HCT116 (cell line): ENCODE results near the gene PTRHD1. TPM values are rescaled to one million over a fixed set of nuclear protein-coding genes. Genes with fewer than 3 reads are reported as not detected.

Source experiments
- ATAC-seq: fragments of 200-7000 bp; cut with Tn5 transposase; 2 replicates; pipeline ENCODE4 v1.9.1; 2020; ENCODE audit warnings: mild to moderate bottlenecking, moderate library complexity
- BruUV-seq: library from RNA; stranded (reverse); fragments of 400-500 nt; replicated peaks from 2 replicates; lab custom pipeline; 2021; lab: Mats Ljungman, UMichigan
- CTCF ChIA-PET: fragments of 300-600 bp; sonication (Branson Sonifier 250); formaldehyde crosslinking; loops from one replicate; lab custom pipeline; 2021; ENCODE audit warnings: antibody characterized with exemption; lab: Charles Lee
- POLR2A ChIA-PET: fragments of 300-600, 350-600 bp; sonication (Branson Sonifier 250); formaldehyde crosslinking; loops from one replicate; lab custom pipeline; 2021; ENCODE audit warnings: antibody characterized with exemption; lab: Charles Lee
- RAD21 ChIA-PET, 2 experiments: fragments of 300-600 bp; sonication (Branson Sonifier 250); formaldehyde crosslinking; loops; one replicate each; lab custom pipeline; 2023; ENCODE audit warnings: low total read pairs in 2 of 2; ENCODE audit not compliant: uncharacterized antibody in 2 of 2, unreplicated experiment in 2 of 2, low non-redundant PET in 1 of 2; lab: Charles Lee
- DNase-seq: peaks from one replicate; pipeline ENCODE4 v3.0.0-alpha.2; 2010; ENCODE audit warnings: low read depth, low spot score
- H2AFZ ChIP-seq: fragments of 200-600 bp; shearing (Covaris generic), sonication (generic); 2 replicates; pipeline ENCODE4 v1.6.1; 2017; ENCODE audit warnings: low read depth, mixed run types, mixed read lengths, antibody characterized with exemption, low read length; ENCODE audit not compliant: poor library complexity, severe bottlenecking
- H3K27ac ChIP-seq: 2 replicates; pipeline ENCODE4 v1.5.1; 2012; ENCODE audit warnings: low read depth, low read length
- H3K27me3 ChIP-seq: fragments of 200-600 bp; sonication (generic); 2 replicates; pipeline ENCODE4 v1.6.1; 2016; ENCODE audit warnings: mixed run types, low read length, mixed read lengths; ENCODE audit not compliant: insufficient read depth
- H3K36me3 ChIP-seq, 2 experiments: fragments of 200-500 bp in 1 of 2; fragments of 200-600 bp in 1 of 2; sonication (Bioruptor generic) in 1 of 2; sonication (generic) in 1 of 2; 2 replicates each; pipeline versions ENCODE4 v1.5.1 to v1.6.1; 2014 to 2016; ENCODE audit warnings: low read length in 2 of 2, inconsistent platforms in 1 of 2, mixed read lengths in 1 of 2, mixed run types in 1 of 2; ENCODE audit not compliant: insufficient read depth in 2 of 2, control insufficient read depth in 1 of 2
- H3K4me1 ChIP-seq, 2 experiments: fragments of 200-600 bp in 1 of 2; sonication (generic) in 1 of 2; 2 replicates each; pipeline versions ENCODE4 v1.5.1 to v1.6.1; 2012 to 2017; ENCODE audit warnings: low read length in 2 of 2, inconsistent platforms in 1 of 2, mild to moderate bottlenecking in 1 of 2, mixed read lengths in 1 of 2, mixed run types in 1 of 2, moderate library complexity in 1 of 2; ENCODE audit not compliant: insufficient read depth in 2 of 2, control insufficient read depth in 1 of 2
- H3K4me2 ChIP-seq: fragments of 200-600 bp; sonication (generic); 2 replicates; pipeline ENCODE4 v1.6.1; 2017; ENCODE audit warnings: mixed run types, low read length, mixed read lengths
- H3K4me3 ChIP-seq, 2 experiments: fragments of 200-600 bp in 1 of 2; sonication (generic) in 1 of 2; replicated peaks in 1 of 2; 2 replicates each; pipeline ENCODE4 v1.5.1; 2011 to 2016; ENCODE audit warnings: low read length in 2 of 2, control low read depth in 1 of 2, low read depth in 1 of 2, mild to moderate bottlenecking in 1 of 2, mixed read lengths in 1 of 2, mixed run types in 1 of 2
- H3K79me2 ChIP-seq: fragments of 200-600 bp; sonication (generic); 2 replicates; pipeline ENCODE4 v1.6.1; 2017; ENCODE audit warnings: mild to moderate bottlenecking, mixed run types, low read length, moderate library complexity, mixed read lengths; ENCODE audit not compliant: insufficient read depth
- H3K9ac ChIP-seq: fragments of 200-600 bp; sonication (generic); 2 replicates; pipeline ENCODE4 v1.6.1; 2016; ENCODE audit warnings: low read length, mixed read lengths
- H3K9me2 ChIP-seq: fragments of 200-600 bp; sonication (generic), shearing (Covaris generic); 2 replicates; pipeline ENCODE4 v1.6.1; 2017; ENCODE audit warnings: mixed run types, mild to moderate bottlenecking, moderate library complexity; ENCODE audit not compliant: insufficient read depth
- H3K9me3 ChIP-seq, 2 experiments: fragments of 200-500 bp in 1 of 2; fragments of 200-600 bp in 1 of 2; sonication (Bioruptor generic) in 1 of 2; sonication (generic) in 1 of 2; 2 replicates each; pipeline ENCODE4 v1.6.1; 2014 to 2017; ENCODE audit warnings: low read length in 2 of 2, mixed read lengths in 2 of 2, inconsistent platforms in 1 of 2, low read depth in 1 of 2, mild to moderate bottlenecking in 1 of 2, mixed run types in 1 of 2, moderate library complexity in 1 of 2; ENCODE audit not compliant: control insufficient read depth in 1 of 2, insufficient read depth in 1 of 2
- H4K20me1 ChIP-seq: fragments of 200-600 bp; sonication (generic), shearing (Covaris generic); 2 replicates; pipeline ENCODE4 v1.6.1; 2017; ENCODE audit warnings: mixed run types, mild to moderate bottlenecking, moderate library complexity; ENCODE audit not compliant: insufficient read depth
- CBX3 ChIP-seq: IDR thresholded peaks from 2 replicates; pipeline ENCODE4 v1.6.1; 2012; ENCODE audit warnings: low read depth
- CEBPB ChIP-seq: IDR thresholded peaks from 2 replicates; pipeline ENCODE4 v1.6.1; 2012; ENCODE audit warnings: low read depth
- EGR1 ChIP-seq: IDR thresholded peaks from 2 replicates; pipeline ENCODE4 v1.6.1; 2012; ENCODE audit warnings: low read depth
- EZH2phosphoT487 ChIP-seq: fragments of 200-600 bp; IDR thresholded peaks from 2 replicates; pipeline ENCODE4 v1.6.1; 2018; ENCODE audit warnings: antibody characterized with exemption, borderline replicate concordance
- JUND ChIP-seq: IDR thresholded peaks from 2 replicates; pipeline ENCODE4 v1.6.1; 2012
- MAX ChIP-seq: IDR thresholded peaks from 2 replicates; pipeline ENCODE4 v1.6.1; 2012
- POLR2A ChIP-seq: IDR thresholded peaks from 2 replicates; pipeline ENCODE4 v1.7.0; 2011; ENCODE audit warnings: borderline replicate concordance; ENCODE audit not compliant: insufficient read depth, insufficient read length; ENCODE audit errors: extremely low read depth
- RAD21 ChIP-seq: IDR thresholded peaks from 2 replicates; pipeline ENCODE4 v1.6.1; 2012; ENCODE audit warnings: low read depth, mild to moderate bottlenecking
- REST ChIP-seq: IDR thresholded peaks from 2 replicates; pipeline ENCODE4 v1.6.1; 2012; ENCODE audit warnings: low read depth
- SIN3A ChIP-seq: IDR thresholded peaks from 2 replicates; pipeline ENCODE4 v1.6.1; 2012; ENCODE audit warnings: low read depth
- SP1 ChIP-seq: IDR thresholded peaks from 2 replicates; pipeline ENCODE4 v1.6.1; 2012; ENCODE audit warnings: low read depth
- SRF ChIP-seq: IDR thresholded peaks from 2 replicates; pipeline ENCODE4 v1.6.1; 2012; ENCODE audit warnings: low read depth
- ZNF274 ChIP-seq: fragments of 200-500 bp; sonication (Bioruptor generic); IDR thresholded peaks from 2 replicates; pipeline ENCODE4 v1.6.1; 2014; ENCODE audit warnings: mild to moderate bottlenecking, low read depth, low read length, inconsistent platforms
- intact Hi-C: fragments of 100-400 bp; cut with micrococcal nuclease; formaldehyde crosslinking; loops from 2 replicates; pipeline ENCODE4 v1.10.0; 2022
- total RNA-seq: library from RNA; stranded (reverse); gene quantifications from one replicate; pipeline ENCODE4 v1.2.1, GENCODE V29; 2021; ENCODE audit not compliant: unreplicated experiment

Gene PTRHD1
- total RNA-seq, 1 experiment from 2014 or later: 24.3 TPM

DNA sequence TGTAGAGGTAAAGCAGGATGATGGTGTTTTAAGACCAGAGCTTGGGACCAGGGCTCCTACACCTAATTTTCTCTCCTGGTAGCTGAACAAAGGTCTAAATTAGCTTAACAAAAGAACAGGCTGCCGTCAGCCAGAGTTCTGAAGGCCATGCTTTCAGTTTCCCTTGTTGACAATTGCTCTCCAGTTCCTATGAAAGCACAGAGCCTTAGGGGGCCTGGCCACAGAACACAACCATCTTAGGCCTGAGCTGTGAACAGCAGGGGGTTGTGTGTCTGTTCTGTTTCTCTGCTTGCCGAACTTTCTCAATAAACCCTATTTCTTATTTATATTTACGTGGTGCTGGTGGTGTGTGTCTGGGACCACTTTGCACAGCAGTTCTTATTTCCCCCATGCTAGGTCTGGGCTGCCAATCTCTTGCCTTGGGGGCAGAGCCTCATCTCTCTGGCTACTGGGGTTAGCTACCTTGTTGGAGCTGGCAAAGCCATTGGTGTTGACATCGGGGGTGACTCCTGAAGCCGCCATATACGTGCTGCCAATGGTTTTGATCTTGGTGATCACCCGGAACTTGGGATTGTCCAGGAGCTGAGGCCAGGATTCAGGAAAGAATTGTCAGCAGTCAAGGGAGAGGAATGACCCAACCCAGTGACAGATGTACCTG, 29.0 kb upstream of the PTRHD1 start:
- H4K20me1 ChIP-seq: no peaks in the 10 kb centered on the region
- intact Hi-C loops: no loop called here
- BruUV-seq: no TSS peak
- no peak overlapping the region for H3K27ac ChIP-seq
- RAD21 ChIA-PET: interaction anchor here in 1 of 2 experiments (1.1 kb wide), 1 partner anchor 400 kb away, joined by 3 read pairs; no protein-coding TSS in a partner anchor
- H3K4me1 ChIP-seq: no peaks in the 10 kb centered on the region
- POLR2A ChIA-PET: interaction anchor here (0.7 kb wide), 1 partner anchor 332 kb away, joined by 3 read pairs; no protein-coding TSS in a partner anchor
- no peaks in the 10 kb centered on the region for H3K79me2 ChIP-seq
- DNase-seq (no peak), ATAC-seq (no peak)
- H3K9me3 ChIP-seq: no peaks in the 10 kb centered on the region
- H2AFZ ChIP-seq: no peak overlapping the region
- H3K27me3 ChIP-seq: no peaks in the 10 kb centered on the region
- TF ChIP-seq EZH2phosphoT487: no peak
- TF ChIP-seq CEBPB: no peak
- no peak for TF ChIP-seq JUND
- TF ChIP-seq, all 23 proteins: peak for 0
- Histone ChIP-seq H3K9me2 (no peaks in the 10 kb centered on the region), H3K4me3 (no peak overlapping the region), H3K4me2 (no peak overlapping the region), H3K9ac (no peak overlapping the region), H3K36me3 (peaks cover 24 to 49% of the 10 kb centered on the region in 2 experiments; a peak in 3 of 4 replicates)
- CTCF ChIA-PET: interaction anchor here (1.1 kb wide), 1 partner anchor 33 kb away, joined by 3 read pairs; no protein-coding TSS in a partner anchor

- H3K9ac ChIP-seq: no peak overlapping the region
- CTCF ChIA-PET: interaction anchor here (1.1 kb wide), 1 partner anchor 32 kb away, joined by 3 read pairs; no protein-coding TSS in a partner anchor
- no peaks in the 10 kb centered on the region for H3K79me2 ChIP-seq
- H3K27me3 ChIP-seq: no peaks in the 10 kb centered on the region
- no peak overlapping the region for H3K4me3 ChIP-seq
- H4K20me1 ChIP-seq: no peaks in the 10 kb centered on the region
- no peaks in the 10 kb centered on the region for H3K9me3 ChIP-seq
- POLR2A ChIA-PET: interaction anchor here (0.7 kb wide), 1 partner anchor 331 kb away, joined by 3 read pairs; no protein-coding TSS in a partner anchor
- BruUV-seq: no TSS peak
- no peak overlapping the region for H3K27ac ChIP-seq
- intact Hi-C loops: no loop called here
- no peak for DNase-seq
- H3K9me2 ChIP-seq: no peaks in the 10 kb centered on the region
- H3K4me1 ChIP-seq: no peaks in the 10 kb centered on the region
- TF ChIP-seq SIN3A (no peak), MAX (no peak), CBX3 (no peak), POLR2A (no peak), REST (no peak), CEBPB (no peak), SP1 (no peak), ZNF274 (no peak), JUND (no peak), SRF (no peak), EGR1 (no peak), RAD21 (no peak)
- RAD21 ChIA-PET: interaction anchor here in 1 of 2 experiments (1.1 kb wide), 1 partner anchor 399 kb away, joined by 3 read pairs; no protein-coding TSS in a partner anchor
- H3K4me2 ChIP-seq: no peak overlapping the region
- no peak for ATAC-seq
- peaks cover 27 to 54% of the 10 kb centered on the region in 2 experiments for H3K36me3 ChIP-seq
- H2AFZ ChIP-seq: no peak overlapping the region
Measured at GRCh38 chr2:24821433-24821891, 28.3 kb upstream of the PTRHD1 start.
